Stimulated activated CD4-positive, alpha-beta T cell treated with anti-CD3 and anti-CD28 coated beads, Interleukin-15, amount 100 ng/mL, for 1 hour (primary cell): Measurements from ENCODE around the gene EID3.
"Not testable (repeated sequence)": the region's sequence is repeated elsewhere in the genome, so short reads cannot be mapped to it uniquely, and the experiment has no call there.

ENCODE experiments used
- DNase-seq, 2 donors: peaks; one replicate each; pipeline ENCODE4 v3.0.0-alpha.2; 2020; ENCODE audit warnings: low read depth in 1 of 2, low spot score in 1 of 2

EID3 gene

GRCh38 chr12:104310751-104311633, 7.5 kb downstream of the EID3 start:
- no peak for DNase-seq

- no peak for DNase-seq
Measured at GRCh38 chr12:104312202-104312601, 8.7 kb downstream of the EID3 start.

DNA sequence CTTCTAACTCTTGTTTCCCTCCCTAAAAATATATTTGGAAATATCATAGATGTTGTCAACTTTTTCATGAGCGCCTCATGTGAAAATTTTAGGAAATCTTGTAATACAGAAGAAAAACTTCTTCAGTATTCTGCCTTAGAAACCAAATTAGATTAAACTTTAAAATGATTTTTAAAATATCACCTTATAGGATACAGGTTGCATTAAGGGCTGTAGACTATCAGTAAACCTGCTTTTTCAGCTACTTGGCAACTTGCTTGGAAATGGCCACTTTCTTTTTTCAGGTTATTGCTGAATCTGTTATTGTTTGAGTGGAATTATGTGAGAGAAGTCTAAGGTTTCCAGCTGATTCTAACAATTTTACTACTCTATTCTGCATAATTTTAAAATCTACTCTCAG, 9.1 kb downstream of the EID3 start:
- DNase-seq = no peak

DNA sequence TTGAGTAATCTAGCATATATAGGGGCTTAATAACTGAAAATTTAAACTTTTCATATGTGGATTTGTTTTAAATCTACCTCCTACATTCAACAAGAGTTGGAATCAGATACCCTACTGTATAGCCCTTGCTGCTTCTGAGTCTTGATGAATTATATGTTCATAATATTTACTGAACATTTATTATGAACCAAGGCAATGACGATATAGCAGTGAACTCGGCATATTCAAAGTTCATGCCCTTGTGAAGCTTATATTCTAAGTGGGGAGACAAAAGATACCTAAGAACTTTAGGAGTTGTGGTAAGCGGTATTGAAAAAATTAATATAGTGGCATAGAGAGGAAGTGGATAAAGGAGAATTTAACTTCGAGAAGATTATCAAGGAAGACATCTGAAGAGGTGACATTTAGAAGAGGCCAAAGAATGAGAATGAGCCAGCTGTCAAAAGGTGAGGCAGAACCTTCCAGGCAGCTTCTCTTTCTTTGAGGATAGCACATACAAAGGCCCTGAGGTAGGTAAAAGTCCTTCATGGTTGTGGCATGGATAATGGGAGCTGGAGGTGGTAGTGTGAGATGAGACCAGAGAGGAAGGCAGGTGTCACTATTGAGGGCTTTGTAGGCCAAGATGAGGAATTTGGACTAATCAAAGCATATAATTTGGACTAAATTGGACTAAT, 10.2 kb downstream of the EID3 start:
- no peak for DNase-seq

DNA sequence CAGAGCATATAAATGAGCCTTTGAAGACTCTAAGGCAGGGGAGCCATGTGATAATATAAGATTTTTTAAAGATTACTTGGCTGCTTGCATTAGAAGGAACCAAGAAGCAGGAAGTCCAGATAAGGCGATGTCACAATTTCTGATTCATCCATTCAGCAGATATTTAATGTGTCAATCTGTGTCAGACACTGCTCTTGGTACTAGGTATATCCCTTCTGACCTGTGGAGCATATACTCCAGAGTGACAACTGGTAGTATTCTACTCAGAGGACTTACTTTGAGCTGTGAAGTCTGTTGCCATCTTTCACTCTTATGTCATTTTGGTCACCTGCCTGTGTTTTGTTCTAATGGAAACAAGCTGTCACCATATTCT, 10.7 kb downstream of the EID3 start:
- DNase-seq = no peak

DNA sequence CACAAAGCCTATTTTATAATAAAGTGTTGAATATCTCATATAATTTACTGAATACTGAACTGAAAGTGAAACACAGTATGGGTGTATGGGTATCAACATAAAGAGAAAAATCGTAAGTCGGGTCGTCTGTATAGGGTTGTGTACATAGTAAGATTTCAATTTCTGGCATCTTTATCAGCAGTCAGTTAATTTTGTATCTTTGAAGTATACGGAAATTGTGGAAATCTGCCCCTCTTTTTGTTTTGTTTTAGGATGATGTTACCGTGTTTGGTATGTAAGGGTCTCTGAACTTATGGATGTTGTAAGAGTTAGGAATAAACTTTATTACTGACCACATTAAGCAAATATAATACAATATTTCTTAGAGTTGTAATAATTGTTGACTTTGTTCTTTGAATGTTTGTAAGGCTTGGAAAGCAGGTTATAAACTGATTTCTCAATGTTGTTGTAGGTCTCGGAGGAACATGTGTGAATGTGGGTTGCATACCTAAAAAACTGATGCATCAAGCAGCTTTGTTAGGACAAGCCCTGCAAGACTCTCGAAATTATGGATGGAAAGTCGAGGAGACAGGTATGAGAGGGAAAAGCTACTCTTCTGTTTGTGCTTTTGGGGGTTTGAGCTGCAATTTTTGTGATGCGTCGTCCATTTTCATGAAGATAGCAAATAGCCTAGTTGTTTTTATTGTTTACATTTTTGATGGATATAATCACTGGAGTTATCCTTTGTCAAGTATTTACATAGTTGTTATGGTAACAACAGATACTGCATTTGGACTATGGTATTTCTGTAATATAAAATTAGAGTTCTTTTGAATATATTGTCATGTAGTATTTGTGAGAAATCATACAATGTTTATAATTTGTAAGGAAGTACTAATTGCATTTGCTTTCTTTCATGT, 12.0 kb downstream of the EID3 start:
- no peak for DNase-seq

GRCh38 chr12:104316936-104317335, 13.4 kb downstream of the EID3 start:
- DNase-seq = no peak

- DNase-seq = no peak
Measured at GRCh38 chr12:104317538-104318210, 14.1 kb downstream of the EID3 start.

- DNase-seq = no peak
Measured at GRCh38 chr12:104319028-104319427, 15.5 kb downstream of the EID3 start.

DNA sequence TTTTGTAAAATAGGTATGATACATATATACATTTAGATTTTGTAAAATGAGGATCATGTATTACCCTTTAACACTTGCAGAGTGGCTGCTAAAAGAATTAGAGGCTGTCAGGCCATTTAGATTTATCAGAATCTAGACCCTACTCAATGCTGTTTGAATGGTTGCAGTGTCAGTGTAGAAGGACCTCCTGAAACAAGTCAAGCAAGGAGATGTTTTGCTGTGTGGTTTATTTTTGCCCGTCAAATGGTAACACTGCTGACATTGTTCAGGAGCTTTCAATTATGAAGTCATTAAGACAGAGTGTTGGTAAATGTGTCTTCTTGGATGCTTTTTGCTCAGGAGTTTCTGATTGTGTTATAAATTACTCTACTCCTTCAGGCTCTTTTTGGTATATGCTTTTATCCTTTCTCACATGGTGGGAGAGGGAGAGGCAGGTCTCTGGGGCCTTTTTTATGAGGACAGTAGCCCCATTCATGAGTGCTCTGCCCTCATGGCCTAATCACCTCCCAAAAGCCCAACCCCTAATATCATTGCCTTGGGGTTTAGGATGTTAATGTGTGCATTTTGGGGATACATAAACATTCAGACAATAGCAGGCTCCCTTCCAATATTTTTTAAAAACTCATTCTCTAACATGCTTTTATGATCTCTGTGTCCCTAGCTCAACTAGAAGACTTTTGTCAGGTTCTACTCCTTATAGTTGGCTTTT, 16.5 kb downstream of the EID3 start:
- no peak for DNase-seq

DNA sequence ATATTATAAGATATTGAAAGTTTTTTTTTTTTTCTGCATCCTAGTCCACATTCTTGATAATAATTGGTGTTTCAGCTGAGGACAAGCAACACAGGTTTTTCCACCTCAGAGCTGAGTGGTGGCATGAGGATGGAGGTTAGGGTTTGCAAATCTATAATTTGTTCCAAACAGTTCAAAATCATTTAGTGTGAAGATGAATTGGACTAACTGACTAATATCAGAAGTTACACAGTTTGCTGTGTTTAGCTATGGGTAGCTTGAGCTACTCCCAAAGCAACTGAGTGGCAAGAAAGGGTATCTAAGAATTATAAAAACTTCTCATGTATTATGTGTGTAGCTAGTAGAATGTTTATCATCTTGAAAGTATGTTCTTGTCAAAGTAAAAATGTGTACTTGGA, 17.1 kb downstream of the EID3 start:
- DNase-seq = no peak

DNA sequence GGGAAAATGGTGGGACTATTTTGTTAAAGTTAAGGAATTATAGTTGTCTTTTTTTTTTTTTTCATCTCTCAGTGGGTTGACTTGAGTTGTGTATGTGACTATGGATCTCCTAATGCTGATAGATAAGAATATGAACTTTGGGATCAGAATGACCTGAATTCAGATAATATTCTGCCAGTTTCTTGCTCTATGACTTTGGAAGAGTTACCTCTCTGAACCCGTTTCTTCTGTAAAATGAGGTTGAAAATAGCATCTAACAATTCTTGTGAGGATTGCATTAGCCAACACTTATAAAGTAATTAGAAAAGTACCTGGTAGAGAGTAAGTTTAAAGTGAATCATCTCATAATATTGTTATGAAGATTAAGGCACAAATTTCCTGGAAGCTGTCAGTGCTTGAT, 18.4 kb downstream of the EID3 start:
- DNase-seq = no peak

- not testable (repeated sequence) for DNase-seq
Measured at GRCh38 chr12:104322533-104322932, 19.0 kb downstream of the EID3 start.

DNA sequence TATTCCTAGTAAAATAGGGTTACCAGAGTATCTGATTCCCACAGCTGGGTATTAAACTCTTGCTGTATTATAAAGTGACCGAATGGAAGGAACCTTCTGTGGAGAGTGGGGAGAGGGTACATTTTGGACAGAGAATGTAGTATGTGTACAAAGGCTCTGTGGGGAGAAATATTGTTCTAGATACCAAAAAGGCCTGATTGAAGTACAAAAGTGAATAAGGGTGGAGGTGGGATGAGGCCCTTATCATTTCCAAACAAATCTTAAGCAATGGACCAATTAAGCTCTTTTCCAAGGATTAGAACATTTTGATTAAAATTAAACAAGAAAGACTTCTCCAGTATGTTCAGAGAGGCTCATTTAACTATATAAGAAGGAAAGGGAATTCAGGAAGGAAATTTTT, 20.4 kb downstream of the EID3 start:
- DNase-seq = no peak

DNA sequence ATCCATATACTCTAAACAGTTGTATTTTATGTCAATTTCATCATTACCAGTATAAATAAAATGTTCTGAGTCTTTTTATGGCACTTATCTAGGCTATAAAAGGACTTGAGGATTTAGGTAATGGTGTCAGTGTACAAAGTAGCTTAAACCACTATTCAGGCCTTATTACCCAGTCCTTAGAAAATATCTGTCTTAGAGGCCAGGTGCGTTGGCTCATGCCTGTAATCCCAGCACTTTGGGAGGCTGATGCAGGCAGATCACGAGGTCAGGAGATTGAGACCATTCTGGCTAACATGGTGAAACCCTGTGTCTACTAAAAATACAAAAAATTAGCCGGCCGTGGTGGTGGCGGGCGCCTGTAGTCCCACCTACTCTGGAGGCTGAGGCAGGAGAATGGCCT, 24.7 kb downstream of the EID3 start:
- DNase-seq = not testable (repeated sequence)

DNA sequence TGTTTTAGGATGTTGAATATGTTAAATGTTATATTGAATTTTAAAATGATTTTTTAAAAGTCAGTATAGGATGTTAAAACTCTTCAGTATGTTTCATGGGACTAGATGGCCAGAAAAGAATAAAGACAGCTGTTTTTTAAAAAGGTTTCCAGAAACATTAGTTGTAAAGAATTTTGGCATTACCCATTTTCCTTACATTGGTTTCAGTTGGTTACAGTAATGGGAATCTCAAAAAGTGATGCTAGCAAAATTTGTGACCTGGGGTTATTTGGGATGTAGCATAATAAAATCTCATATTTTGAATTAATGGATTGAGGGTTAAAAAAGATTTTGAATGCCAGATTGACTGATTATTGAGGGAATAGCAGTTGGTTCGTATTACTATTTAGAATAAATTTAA, 25.3 kb downstream of the EID3 start:
- DNase-seq = no peak

- no peak for DNase-seq
Measured at GRCh38 chr12:104329707-104330532, 26.4 kb downstream of the EID3 start.

GRCh38 chr12:104331376-104331775, 27.8 kb downstream of the EID3 start:
- no peak for DNase-seq

DNA sequence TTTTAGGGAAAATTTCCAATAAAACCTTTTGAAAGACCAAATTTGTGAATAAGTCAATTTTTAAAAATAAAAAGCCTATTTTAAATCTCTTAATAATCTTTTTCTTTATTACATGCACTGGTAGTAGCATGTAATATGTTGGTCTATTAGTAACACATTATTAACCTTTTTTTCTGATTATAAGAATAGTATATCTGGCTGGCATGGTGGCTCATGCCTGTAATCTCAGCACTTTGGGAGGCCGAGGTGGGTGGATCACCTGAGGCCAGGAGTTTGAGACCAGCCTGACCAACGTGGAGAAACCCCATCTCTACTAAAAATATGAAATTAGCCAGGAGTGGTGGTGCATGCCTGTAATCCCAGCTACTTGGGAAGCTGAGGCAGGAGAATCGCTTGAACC, 28.7 kb downstream of the EID3 start:
- DNase-seq = not testable (repeated sequence)
